HG02763 (cell line): ENCODE results near the gene BTF3.

Experiments
- ATAC-seq: cut with Tn5 transposase; IDR thresholded peaks from one replicate; pipeline ENCODE4 v1.9.1; 2021; ENCODE audit warnings: mild to moderate bottlenecking, moderate library complexity; ENCODE audit not compliant: unreplicated experiment

The BTF3 gene

GRCh38 chr5:73519531-73520283 lies 21.5 kb downstream of the BTF3 start:
- ATAC-seq = peak; percentile 90

- no peak for ATAC-seq
Measured at GRCh38 chr5:73522989-73523388, 24.7 kb downstream of the BTF3 start.

- ATAC-seq = no peak
Measured at GRCh38 chr5:73523861-73524260, 25.6 kb downstream of the BTF3 start.

GRCh38 chr5:73525606-73526203 lies 27.5 kb downstream of the BTF3 start:
- ATAC-seq = no peak

GRCh38 chr5:73528248-73528647 lies 30.0 kb downstream of the BTF3 start:
- ATAC-seq = no peak

GRCh38 chr5:73529081-73529480 lies 30.8 kb downstream of the BTF3 start:
- no peak for ATAC-seq

- no peak for ATAC-seq
Measured at GRCh38 chr5:73531356-73531755, 33.1 kb downstream of the BTF3 start.

GRCh38 chr5:73532195-73532594 lies 34.0 kb downstream of the BTF3 start:
- ATAC-seq = no peak

GRCh38 chr5:73534011-73534644 lies 35.9 kb downstream of the BTF3 start:
- no peak for ATAC-seq

- ATAC-seq = no peak
Measured at GRCh38 chr5:73534971-73535370, 36.7 kb downstream of the BTF3 start.

GRCh38 chr5:73539730-73540129 lies 41.5 kb downstream of the BTF3 start:
- no peak for ATAC-seq

- no peak for ATAC-seq
Measured at GRCh38 chr5:73540192-73540591, 42.0 kb downstream of the BTF3 start.

- no peak for ATAC-seq
Measured at GRCh38 chr5:73542020-73542419, 43.8 kb downstream of the BTF3 start.

GRCh38 chr5:73544429-73545402 lies 46.5 kb downstream of the BTF3 start:
- ATAC-seq = no peak

- ATAC-seq = no peak
Measured at GRCh38 chr5:73545403-73545779, 47.1 kb downstream of the BTF3 start.

GRCh38 chr5:73550016-73550415 lies 51.8 kb downstream of the BTF3 start:
- no peak for ATAC-seq

GRCh38 chr5:73552642-73553041 lies 54.4 kb downstream of the BTF3 start:
- ATAC-seq = no peak
